ENCODE data around the gene STN1.

The STN1 gene

GRCh38 chr10:103859161-103860086 lies 58.6 kb downstream of the STN1 start:
- H3K4me3 ChIP-seq (ENCODE audit: low read length) = no peak overlapping the region
- H3K9me3 ChIP-seq (ENCODE audit: insufficient read depth, low read depth, low read length) = no peaks in the 10 kb centered on the region
- WGBS = 61% methylated on average over 15 of the region's 15 CpGs
- H3K27me3 ChIP-seq (ENCODE audit: insufficient read depth, low read length) = peaks cover 28% of the 10 kb centered on the region
- 0 out of 2 replicates have a peak, but pooled peaks cover 3% of the 10 kb centered on the region for H3K4me1 ChIP-seq (ENCODE audit: insufficient read depth, low read length)
- no peak overlapping the region for H3K27ac ChIP-seq (ENCODE audit: low read depth, low read length)
- H3K9ac ChIP-seq (ENCODE audit: low read depth, low read length) = no peak overlapping the region
- H3K36me3 ChIP-seq (ENCODE audit: insufficient read depth, low read length) = no peaks in the 10 kb centered on the region

- Histone ChIP-seq H3K27ac (ENCODE audit: low read depth, low read length) (no peak overlapping the region), H3K4me3 (ENCODE audit: low read length) (no peak overlapping the region), H3K36me3 (ENCODE audit: insufficient read depth, low read length) (no peaks in the 10 kb centered on the region), H3K9ac (ENCODE audit: low read depth, low read length) (no peak overlapping the region), H3K27me3 (ENCODE audit: insufficient read depth, low read length) (peaks cover 39% of the 10 kb centered on the region), H3K4me1 (ENCODE audit: insufficient read depth, low read length) (peaks cover 11% of the 10 kb centered on the region; the same call in 1 of the 2 replicates), H3K9me3 (ENCODE audit: insufficient read depth, low read depth, low read length) (no peaks in the 10 kb centered on the region)
- 89% methylated on average over 5 of the region's 5 CpGs for WGBS
These were observed 59.6 kb downstream of the STN1 start for GRCh38 chr10:103858360-103858759.

GRCh38 chr10:103856797-103857170 lies 61.2 kb downstream of the STN1 start:
- Histone ChIP-seq H3K36me3 (ENCODE audit: insufficient read depth, low read length) (no peaks in the 10 kb centered on the region), H3K4me3 (ENCODE audit: low read length) (no peak overlapping the region), H3K9me3 (ENCODE audit: insufficient read depth, low read depth, low read length) (no peaks in the 10 kb centered on the region), H3K27ac (ENCODE audit: low read depth, low read length) (no peak overlapping the region), H3K9ac (ENCODE audit: low read depth, low read length) (no peak overlapping the region), H3K27me3 (ENCODE audit: insufficient read depth, low read length) (peaks cover 50% of the 10 kb centered on the region), H3K4me1 (ENCODE audit: insufficient read depth, low read length) (peaks cover 11% of the 10 kb centered on the region; the same call in 1 of the 2 replicates)
- WGBS = 86% methylated on average over 5 of the region's 5 CpGs

- Histone ChIP-seq H3K4me1 (ENCODE audit: insufficient read depth, low read length) (peaks cover 11% of the 10 kb centered on the region; the same call in 1 of the 2 replicates), H3K36me3 (ENCODE audit: insufficient read depth, low read length) (no peaks in the 10 kb centered on the region), H3K9me3 (ENCODE audit: insufficient read depth, low read depth, low read length) (no peaks in the 10 kb centered on the region), H3K27me3 (ENCODE audit: insufficient read depth, low read length) (peaks cover 50% of the 10 kb centered on the region), H3K4me3 (ENCODE audit: low read length) (peak overlapping the region; percentile 65), H3K9ac (ENCODE audit: low read depth, low read length) (no peak overlapping the region), H3K27ac (ENCODE audit: low read depth, low read length) (no peak overlapping the region)
- WGBS = 8% methylated on average over 28 of the region's 34 CpGs
These were observed 61.9 kb downstream of the STN1 start for GRCh38 chr10:103855852-103856796.

GRCh38 chr10:103855424-103855823 lies 62.6 kb downstream of the STN1 start, which contains the start of gene SH3PXD2A:
Gene SH3PXD2A (minus strand): TSS chr10:103855576. CDS start chr10:103855266, 310 bp downstream.
- Histone ChIP-seq H3K36me3 (ENCODE audit: insufficient read depth, low read length) (no peaks in the 10 kb centered on the region), H3K27ac (ENCODE audit: low read depth, low read length) (no peak within 1 kb of the TSS), H3K4me3 (ENCODE audit: low read length) (peak within 1 kb of the TSS; percentile 65), H3K4me1 (ENCODE audit: insufficient read depth, low read length) (peaks cover 11% of the 10 kb centered on the region; the same call in 1 of the 2 replicates), H3K9me3 (ENCODE audit: insufficient read depth, low read depth, low read length) (no peaks in the 10 kb centered on the region), H3K27me3 (ENCODE audit: insufficient read depth, low read length) (peaks cover 50% of the 10 kb centered on the region), H3K9ac (ENCODE audit: low read depth, low read length) (peak within 1 kb of the TSS; percentile 16; the same call in 1 of the 2 replicates)
- WGBS = under 1% methylated on average over 53 of the region's 54 CpGs

GRCh38 chr10:103854686-103855391 lies 63.1 kb downstream of the STN1 start:
- peak overlapping the region; percentile 16; the same call in 1 of the 2 replicates for H3K9ac ChIP-seq (ENCODE audit: low read depth, low read length)
- no peaks in the 10 kb centered on the region for H3K36me3 ChIP-seq (ENCODE audit: insufficient read depth, low read length)
- H3K4me1 ChIP-seq (ENCODE audit: insufficient read depth, low read length) = peaks cover 11% of the 10 kb centered on the region; the same call in 1 of the 2 replicates
- 1% methylated on average over 53 of the region's 53 CpGs for whole genome bisulfite sequencing
- no peak overlapping the region for H3K27ac ChIP-seq (ENCODE audit: low read depth, low read length)
- no peaks in the 10 kb centered on the region for H3K9me3 ChIP-seq (ENCODE audit: insufficient read depth, low read depth, low read length)
- H3K27me3 ChIP-seq (ENCODE audit: insufficient read depth, low read length) = peaks cover 54% of the 10 kb centered on the region
- peak overlapping the region; percentile 65 for H3K4me3 ChIP-seq (ENCODE audit: low read length)

- H3K4me1 ChIP-seq (ENCODE audit: insufficient read depth, low read length) = peaks cover 11% of the 10 kb centered on the region; the same call in 1 of the 2 replicates
- H3K9me3 ChIP-seq (ENCODE audit: insufficient read depth, low read depth, low read length) = no peaks in the 10 kb centered on the region
- peaks cover 54% of the 10 kb centered on the region for H3K27me3 ChIP-seq (ENCODE audit: insufficient read depth, low read length)
- WGBS = 1% methylated on average over 13 of the region's 13 CpGs
- H3K36me3 ChIP-seq (ENCODE audit: insufficient read depth, low read length) = no peaks in the 10 kb centered on the region
- peak overlapping the region; percentile 65 for H3K4me3 ChIP-seq (ENCODE audit: low read length)
- no peak overlapping the region for H3K27ac ChIP-seq (ENCODE audit: low read depth, low read length)
- H3K9ac ChIP-seq (ENCODE audit: low read depth, low read length) = no peak overlapping the region
These were observed 63.7 kb downstream of the STN1 start for GRCh38 chr10:103854265-103854685.

- peaks cover 54% of the 10 kb centered on the region for H3K27me3 ChIP-seq (ENCODE audit: insufficient read depth, low read length)
- no peaks in the 10 kb centered on the region for H3K9me3 ChIP-seq (ENCODE audit: insufficient read depth, low read depth, low read length)
- no peaks in the 10 kb centered on the region for H3K36me3 ChIP-seq (ENCODE audit: insufficient read depth, low read length)
- 74% methylated on average over 9 of the region's 9 CpGs for WGBS
- H3K4me1 ChIP-seq (ENCODE audit: insufficient read depth, low read length) = peaks cover 11% of the 10 kb centered on the region; the same call in 1 of the 2 replicates
- peak overlapping the region; percentile 65; the same call in 1 of the 2 replicates for H3K4me3 ChIP-seq (ENCODE audit: low read length)
- H3K27ac ChIP-seq (ENCODE audit: low read depth, low read length) = no peak overlapping the region
- no peak overlapping the region for H3K9ac ChIP-seq (ENCODE audit: low read depth, low read length)
These were observed 64.3 kb downstream of the STN1 start for GRCh38 chr10:103853428-103854264.

- Histone ChIP-seq H3K9me3 (ENCODE audit: insufficient read depth, low read depth, low read length) (no peaks in the 10 kb centered on the region), H3K4me1 (ENCODE audit: insufficient read depth, low read length) (peaks cover 14% of the 10 kb centered on the region), H3K27me3 (ENCODE audit: insufficient read depth, low read length) (peaks cover 53% of the 10 kb centered on the region), H3K27ac (ENCODE audit: low read depth, low read length) (no peak overlapping the region), H3K9ac (ENCODE audit: low read depth, low read length) (no peak overlapping the region), H3K36me3 (ENCODE audit: insufficient read depth, low read length) (no peaks in the 10 kb centered on the region), H3K4me3 (ENCODE audit: low read length) (no peak overlapping the region)
- WGBS = 96% methylated on average over 7 of the region's 7 CpGs
These were observed 65.1 kb downstream of the STN1 start for GRCh38 chr10:103852856-103853255.
